Measurements from ENCODE around the gene LOXHD1. TPM values are rescaled to one million over a fixed set of nuclear protein-coding genes. Genes with fewer than 3 reads are reported as not detected.

The LOXHD1 gene
- total and polyA plus RNA-seq, 10 of the 15 experiments (the other 5 are each of a cell fraction or from before 2014, with no cell fraction given): not detected

DNA sequence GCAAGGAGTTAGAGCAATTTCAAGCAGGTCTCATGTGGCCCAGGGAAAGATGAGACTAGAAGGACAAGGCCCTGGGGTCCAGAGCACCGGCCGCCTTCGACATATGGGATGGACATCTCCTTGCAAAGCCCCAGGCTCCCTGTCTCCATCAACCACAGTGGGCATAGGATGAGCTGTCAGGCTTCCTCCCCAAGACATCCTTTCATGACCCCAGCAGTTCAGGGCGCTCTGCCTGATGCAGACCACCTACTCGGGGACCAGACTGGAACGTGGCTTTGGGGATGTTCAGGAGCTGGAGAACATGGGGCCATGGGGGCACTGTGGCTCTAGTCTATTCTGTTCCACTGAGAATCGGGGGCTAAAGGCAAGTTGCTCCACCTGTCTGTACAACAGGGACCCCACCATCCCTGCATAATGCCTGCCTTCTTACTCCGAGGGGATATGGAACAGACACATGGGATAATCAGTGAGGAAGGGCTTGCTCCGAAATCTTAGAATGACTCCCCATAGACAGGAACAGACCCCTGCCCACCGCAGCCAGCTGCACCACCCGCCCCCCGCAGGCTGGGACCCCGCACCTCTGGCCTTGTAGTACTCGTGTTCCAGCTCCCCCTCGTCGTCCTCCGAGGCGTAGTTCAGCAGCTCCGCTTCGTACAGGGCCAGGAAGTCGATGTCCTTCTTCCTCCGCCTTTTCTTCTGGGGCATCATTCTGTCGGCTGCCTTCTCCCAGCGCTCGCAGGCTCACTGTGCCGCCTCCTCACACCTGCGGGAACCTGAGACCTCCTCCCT is 500 bp downstream of the LOXHD1 start:
- no peaks in the 10 kb centered on the region for H4K20me1 ChIP-seq (ENCODE audit: control insufficient read depth, insufficient read depth)
- H3K27me3 ChIP-seq (replicated peaks in 1 of 2; ENCODE audit: control insufficient read depth in 2 of 2, insufficient read depth in 2 of 2, low read length in 1 of 2): 0 out of 4 replicates have a peak, but pooled peaks cover 0 to 3% of the 10 kb centered on the region in 2 experiments
- CTCF ChIA-PET: interaction anchor here (0.5 to 5.3 kb wide), 7 partner anchors 9 to 520 kb away, joined by 3 to 72 read pairs (median 9); partner anchors contain the start of gene PIAS2
- H3K36me3 ChIP-seq (ENCODE audit: control insufficient read depth in 2 of 2, insufficient read depth in 2 of 2, low read length in 1 of 2): no peaks in the 10 kb centered on the region
- no TSS peak for BruUV-seq (replicated peaks)
- POLR2A ChIA-PET: no interaction called here
- SMC1A ChIA-PET (ENCODE audit: uncharacterized antibody, unreplicated experiment): interaction anchor here (2.1 kb wide), 1 partner anchor 483 kb away, joined by 14 read pairs; a partner anchor contains a TSS
- no peak overlapping the region for H2AFZ ChIP-seq (ENCODE audit: control insufficient read depth, low read depth, low read length)
- H3K79me2 ChIP-seq (ENCODE audit: control insufficient read depth, insufficient read depth, low read length): no peaks in the 10 kb centered on the region
- no peak for ATAC-seq
- H3K9ac ChIP-seq (ENCODE audit: control insufficient read depth, insufficient read depth, low read length): no peak overlapping the region
- no peaks in the 10 kb centered on the region for H3K9me3 ChIP-seq (replicated peaks; ENCODE audit: control insufficient read depth, insufficient read depth, low read length)
- no peak overlapping the region for H3K4me3 ChIP-seq
- no peak for FAIRE-seq
- no peak overlapping the region for H3K27ac ChIP-seq (ENCODE audit: control insufficient read depth, insufficient read depth)
- no peak for DNase-seq (ENCODE audit: low read depth, low spot score)
- no peak overlapping the region for H3K4me2 ChIP-seq (ENCODE audit: control insufficient read depth, insufficient read depth)
- TF ChIP-seq, protein P1, sequence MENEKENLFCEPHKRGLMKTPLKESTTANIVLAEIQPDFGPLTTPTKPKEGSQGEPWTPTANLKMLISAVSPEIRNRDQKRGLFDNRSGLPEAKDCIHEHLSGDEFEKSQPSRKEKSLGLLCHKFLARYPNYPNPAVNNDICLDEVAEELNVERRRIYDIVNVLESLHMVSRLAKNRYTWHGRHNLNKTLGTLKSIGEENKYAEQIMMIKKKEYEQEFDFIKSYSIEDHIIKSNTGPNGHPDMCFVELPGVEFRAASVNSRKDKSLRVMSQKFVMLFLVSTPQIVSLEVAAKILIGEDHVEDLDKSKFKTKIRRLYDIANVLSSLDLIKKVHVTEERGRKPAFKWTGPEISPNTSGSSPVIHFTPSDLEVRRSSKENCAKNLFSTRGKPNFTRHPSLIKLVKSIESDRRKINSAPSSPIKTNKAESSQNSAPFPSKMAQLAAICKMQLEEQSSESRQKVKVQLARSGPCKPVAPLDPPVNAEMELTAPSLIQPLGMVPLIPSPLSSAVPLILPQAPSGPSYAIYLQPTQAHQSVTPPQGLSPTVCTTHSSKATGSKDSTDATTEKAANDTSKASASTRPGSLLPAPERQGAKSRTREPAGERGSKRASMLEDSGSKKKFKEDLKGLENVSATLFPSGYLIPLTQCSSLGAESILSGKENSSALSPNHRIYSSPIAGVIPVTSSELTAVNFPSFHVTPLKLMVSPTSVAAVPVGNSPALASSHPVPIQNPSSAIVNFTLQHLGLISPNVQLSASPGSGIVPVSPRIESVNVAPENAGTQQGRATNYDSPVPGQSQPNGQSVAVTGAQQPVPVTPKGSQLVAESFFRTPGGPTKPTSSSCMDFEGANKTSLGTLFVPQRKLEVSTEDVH (IDR thresholded peaks at IDR 0.05; ENCODE audit: low read depth, partially characterized antibody): no peak
- no peak for TF ChIP-seq NBN (IDR thresholded peaks at IDR 0.05)
- no peaks in the 10 kb centered on the region for H3K4me1 ChIP-seq (ENCODE audit: control insufficient read depth, insufficient read depth, low read length)
- WGBS (ENCODE audit: insufficient coverage, insufficient replicate concordance, low lambda C conversion rate, missing lambda C conversion rate): 62% methylated on average over 27 of the region's 27 CpGs
- RAD21 ChIA-PET (ENCODE audit: unreplicated experiment): interaction anchor here (0.7 to 2.9 kb wide), 4 partner anchors 262 to 509 kb away, joined by 3 to 17 read pairs (median 8); a partner anchor contains a TSS
- in situ Hi-C loops (cut with MboI): loop anchor here (5.0 kb wide), 2 partner anchors 379 to 509 kb away; no protein-coding TSS in a partner anchor
- intact Hi-C loops (cut with micrococcal nuclease; ENCODE audit: unreplicated experiment): loop anchor here (10.0 kb wide), 1 partner anchor 258 kb away; the partner anchor contains the start of genes KATNAL2 and PIAS2

DNA sequence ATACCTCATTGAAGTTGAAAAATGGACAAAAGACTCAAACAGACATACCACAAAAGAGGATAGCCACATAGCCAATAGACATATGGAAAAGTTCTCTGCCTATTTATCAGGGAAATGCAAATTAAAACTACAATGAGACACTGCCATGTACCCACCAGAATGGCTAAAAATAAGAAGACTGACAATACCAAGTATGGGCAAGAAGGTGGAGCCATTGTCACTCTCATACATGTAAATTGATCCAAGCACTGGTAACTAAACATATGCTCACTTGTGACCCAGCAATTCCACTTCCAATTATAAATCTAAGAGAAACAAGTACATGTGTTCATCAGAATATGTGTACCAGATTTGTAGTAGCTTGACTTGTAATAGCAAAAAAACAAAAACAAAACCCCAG is 4.6 kb downstream of the LOXHD1 start:
- H3K4me3 ChIP-seq: no peak overlapping the region
- no peaks in the 10 kb centered on the region for H3K4me1 ChIP-seq (ENCODE audit: control insufficient read depth, insufficient read depth, low read length)
- H3K27ac ChIP-seq (ENCODE audit: control insufficient read depth, insufficient read depth): no peak overlapping the region
- BruUV-seq (replicated peaks): no TSS peak
- intact Hi-C loops (cut with micrococcal nuclease; ENCODE audit: unreplicated experiment): loop anchor here (10.0 kb wide), 1 partner anchor 262 kb away; the partner anchor contains the start of genes KATNAL2 and PIAS2
- ATAC-seq: no peak
- FAIRE-seq: no peak
- H2AFZ ChIP-seq (ENCODE audit: control insufficient read depth, low read depth, low read length): no peak overlapping the region
- in situ Hi-C loops (cut with MboI): no loop called here
- no peak overlapping the region for H3K4me2 ChIP-seq (ENCODE audit: control insufficient read depth, insufficient read depth)
- no peak for DNase-seq (ENCODE audit: low read depth, low spot score)
- CTCF ChIA-PET: no interaction called here
- SMC1A ChIA-PET (ENCODE audit: uncharacterized antibody, unreplicated experiment): no interaction called here
- H3K36me3 ChIP-seq (ENCODE audit: control insufficient read depth in 2 of 2, insufficient read depth in 2 of 2, low read length in 1 of 2): no peaks in the 10 kb centered on the region
- no peak overlapping the region for H3K9ac ChIP-seq (ENCODE audit: control insufficient read depth, insufficient read depth, low read length)
- H4K20me1 ChIP-seq (ENCODE audit: control insufficient read depth, insufficient read depth): no peaks in the 10 kb centered on the region
- RAD21 ChIA-PET (ENCODE audit: unreplicated experiment): no interaction called here
- POLR2A ChIA-PET: interaction anchor here (1.1 kb wide), 1 partner anchor 29 kb away, joined by 3 read pairs; no protein-coding TSS in a partner anchor
- H3K27me3 ChIP-seq (replicated peaks in 1 of 2; ENCODE audit: control insufficient read depth in 2 of 2, insufficient read depth in 2 of 2, low read length in 1 of 2): no peaks in the 10 kb centered on the region; a peak in 1 of 4 replicates
- no peaks in the 10 kb centered on the region for H3K9me3 ChIP-seq (replicated peaks; ENCODE audit: control insufficient read depth, insufficient read depth, low read length)
- H3K79me2 ChIP-seq (ENCODE audit: control insufficient read depth, insufficient read depth, low read length): no peaks in the 10 kb centered on the region
- TF ChIP-seq ZNF687 (IDR thresholded peaks at IDR 0.05) (no peak), ZNF384 (IDR thresholded peaks at IDR 0.05; ENCODE audit: borderline replicate concordance, low read depth, low read length) (no peak)

All from GM12878 (cell line).